ENCODE measurements around the gene NFIA. TPM values are rescaled to one million over a fixed set of nuclear protein-coding genes. Genes with fewer than 3 reads are reported as not detected.

Gene NFIA
- total RNA-seq, 1 experiment from 2014 or later: 0.35 TPM

GRCh38 chr1:61139775-61140549 lies 57.6 kb downstream of the NFIA start:
- H4K91ac ChIP-seq (ENCODE audit: insufficient read length, low read depth, low read length): no peak overlapping the region
- no peaks in the 10 kb centered on the region for H4K20me1 ChIP-seq (ENCODE audit: control insufficient read depth, insufficient read depth, insufficient read length)
- H3K79me2 ChIP-seq (ENCODE audit: insufficient read depth, low read length): no peaks in the 10 kb centered on the region
- H4K8ac ChIP-seq (replicated peaks; ENCODE audit: insufficient read length, low read depth, low read length): no peak overlapping the region
- H2BK15ac ChIP-seq (ENCODE audit: low read depth, low read length): no peak overlapping the region
- no peak overlapping the region for H2AK5ac ChIP-seq (ENCODE audit: insufficient read length, low read length)
- Mint-ChIP-seq H3K27me3 (ENCODE audit: low read depth) (no peaks in the 10 kb centered on the region), H3K27ac (no peak overlapping the region; a peak in 1 of 7 replicates), H3K4me3 (no peak overlapping the region), H3K4me1 (peaks cover 28 to 44% of the 10 kb centered on the region in 2 experiments), H3K9me3 (no peaks in the 10 kb centered on the region), H3K36me3 (ENCODE audit: insufficient read depth in 1 of 3, low read depth in 3 of 3) (no peaks in the 10 kb centered on the region)
- no peak for TF ChIP-seq CTCF (conservative IDR thresholded peaks at IDR 0.05)
- H2BK20ac ChIP-seq (ENCODE audit: low read depth, low read length, poor library complexity, severe bottlenecking): no peak overlapping the region
- no peak overlapping the region for H3K4me2 ChIP-seq (ENCODE audit: insufficient read depth, insufficient read length, low read length)
- no peak overlapping the region for H3K56ac ChIP-seq (ENCODE audit: insufficient read length, low read depth, low read length)
- H4K5ac ChIP-seq (ENCODE audit: insufficient read length, low read depth, low read length): no peak overlapping the region
- H3K27ac ChIP-seq (ENCODE audit: insufficient read length, low read depth, low read length): no peak overlapping the region
- H3K4ac ChIP-seq (ENCODE audit: low read depth, low read length): no peak overlapping the region
- H2AFZ ChIP-seq (ENCODE audit: low read length): no peak overlapping the region
- H3K4me1 ChIP-seq (ENCODE audit: insufficient read depth, low read length): peaks cover 3% of the 10 kb centered on the region; the same call in 1 of the 2 replicates
- H3K79me1 ChIP-seq (ENCODE audit: insufficient read depth, low read depth, low read length, poor library complexity, severe bottlenecking): no peaks in the 10 kb centered on the region
- H3K9ac ChIP-seq (ENCODE audit: extremely low read depth, insufficient read length, low read length): no peak overlapping the region
- no peak overlapping the region for H3K18ac ChIP-seq (ENCODE audit: insufficient read length, low read depth, low read length)
- DNase-seq: no peak
- H3K14ac ChIP-seq (ENCODE audit: insufficient read depth, low read length): no peak overlapping the region
- no peaks in the 10 kb centered on the region for H3K23me2 ChIP-seq (ENCODE audit: insufficient read length, low read depth, low read length, poor library complexity, severe bottlenecking)
- no peak overlapping the region for H3T11ph ChIP-seq (ENCODE audit: low read length)
- no peak overlapping the region for H3K23ac ChIP-seq (ENCODE audit: insufficient read length, low read depth, low read length)
- no peak overlapping the region for H2BK12ac ChIP-seq (ENCODE audit: insufficient read length, low read depth, low read length)
- H3K9me3 ChIP-seq (ENCODE audit: control insufficient read depth, low read depth, low read length): no peaks in the 10 kb centered on the region
- H2BK5ac ChIP-seq (ENCODE audit: insufficient read length, low read length): no peak overlapping the region
- no peaks in the 10 kb centered on the region for H3K27me3 ChIP-seq (ENCODE audit: insufficient read depth, low read length)
- H2BK120ac ChIP-seq (ENCODE audit: low read depth, low read length, poor library complexity, severe bottlenecking): no peak overlapping the region
- WGBS (ENCODE audit: extremely low coverage, insufficient read length, low lambda C conversion rate): no CpG with 5 or more reads among the region's 7 CpGs

Data from H9 (cell line).